B cell (primary cell): ENCODE measurements around the gene CAPN15. TPM values are rescaled to one million over a fixed set of nuclear protein-coding genes. Genes with fewer than 3 reads are reported as not detected.

Source experiments
- ATAC-seq: fragments of 200-7000 bp; cut with Tn5 transposase; one replicate; pipeline ENCODE4 v1.10.0; 2021; ENCODE audit warnings: low read depth, mild to moderate bottlenecking, moderate number of reproducible peaks, moderate library complexity
- CTCF ChIA-PET: fragments of 350-600 bp; sonication (Branson Sonifier 250); formaldehyde crosslinking; loops from one replicate; lab custom pipeline; 2021; ENCODE audit warnings: antibody characterized with exemption, inconsistent platforms; lab: Charles Lee
- POLR2A ChIA-PET: fragments of 350-600 bp; sonication (Branson Sonifier 250); formaldehyde crosslinking; loops from one replicate; lab custom pipeline; 2021; ENCODE audit warnings: antibody characterized with exemption; lab: Charles Lee
- DNase-seq: peaks from one replicate; pipeline ENCODE4 v3.0.0; 2013
- H2AFZ ChIP-seq: 2 replicates; pipeline ENCODE4 v1.6.1; 2012; ENCODE audit warnings: mild to moderate bottlenecking, low read depth, low read length; ENCODE audit not compliant: insufficient read depth, poor library complexity, severe bottlenecking
- H3K27ac ChIP-seq, 2 donors: 1 replicate in 1 of 2; 2 replicates in 1 of 2; pipeline ENCODE4 v1.5.1; 2012 to 2013; ENCODE audit warnings: low read length in 2 of 2, mild to moderate bottlenecking in 2 of 2, moderate library complexity in 1 of 2
- H3K27me3 ChIP-seq, 4 experiments: fragments of 200-600 bp in 1 of 4; sonication (generic) in 1 of 4; replicated peaks in 1 of 4; 1 replicate in 2 of 4; 2 replicates in 2 of 4; pipeline versions ENCODE4 v1.6.1 to v1.7.0; 2013 to 2016; ENCODE audit warnings: low read length in 3 of 4, mild to moderate bottlenecking in 2 of 4, mixed read lengths in 1 of 4, moderate library complexity in 1 of 4; ENCODE audit not compliant: insufficient read depth in 4 of 4, control insufficient read depth in 3 of 4; ENCODE audit errors: control extremely low read depth in 1 of 4
- H3K36me3 ChIP-seq, 2 experiments: replicated peaks in 1 of 2; 1 replicate in 1 of 2; 2 replicates in 1 of 2; pipeline versions ENCODE4 v1.6.1 to v1.7.1; 2013; ENCODE audit warnings: low read length in 1 of 2; ENCODE audit not compliant: insufficient read depth in 2 of 2, control insufficient read depth in 1 of 2; ENCODE audit errors: control extremely low read depth in 1 of 2, extremely low read depth in 1 of 2
- H3K4me1 ChIP-seq, 2 donors: fragments of 200-600 bp in 1 of 2; sonication (generic) in 1 of 2; 1 replicate in 1 of 2; 2 replicates in 1 of 2; pipeline versions ENCODE4 v1.5.1 to v1.6.1; 2013 to 2017; ENCODE audit warnings: low read length in 2 of 2; ENCODE audit not compliant: control insufficient read depth in 2 of 2, insufficient read depth in 2 of 2
- H3K4me2 ChIP-seq: replicated peaks from 2 replicates; pipeline ENCODE3; 2012; ENCODE audit warnings: mild to moderate bottlenecking, low read depth, low read length; ENCODE audit not compliant: poor library complexity, severe bottlenecking
- H3K4me3 ChIP-seq, 5 experiments: fragments of 200-600 bp in 1 of 5; sonication (generic) in 1 of 5; 1 replicate in 3 of 5; 2 replicates in 2 of 5; pipeline versions ENCODE4 v1.5.1 to v1.7.0; 2011 to 2016; ENCODE audit warnings: low read length in 4 of 5, mild to moderate bottlenecking in 4 of 5, low read depth in 2 of 5, control low read depth in 1 of 5, moderate library complexity in 1 of 5; ENCODE audit not compliant: insufficient read depth in 1 of 5; ENCODE audit errors: control extremely low read depth in 1 of 5, extremely low read depth in 1 of 5
- H3K79me2 ChIP-seq: fragments of 200-600 bp; sonication (generic); one replicate; pipeline ENCODE4 v1.6.0; 2016; ENCODE audit warnings: low read length; ENCODE audit not compliant: control insufficient read depth, insufficient read depth
- H3K9ac ChIP-seq: fragments of 200-600 bp; sonication (generic); 2 replicates; pipeline ENCODE4 v1.6.1; 2017; ENCODE audit warnings: mild to moderate bottlenecking, low read length, moderate library complexity
- H3K9me3 ChIP-seq, 3 donors: one replicate each; pipeline versions ENCODE4 v1.6.1 to v1.7.1; 2013; ENCODE audit warnings: low read length in 2 of 3; ENCODE audit not compliant: control insufficient read depth in 2 of 3, insufficient read depth in 1 of 3; ENCODE audit errors: control extremely low read depth in 1 of 3
- H4K20me1 ChIP-seq: 2 replicates; pipeline ENCODE4 v1.6.0; 2012; ENCODE audit warnings: mild to moderate bottlenecking, low read length; ENCODE audit not compliant: insufficient read depth, control insufficient read depth, poor library complexity, severe bottlenecking
- H3K27ac Mint-ChIP-seq: one replicate; pipeline ENCODE4 v1.8.0; 2021; ENCODE audit warnings: mixed read lengths
- H3K27me3 Mint-ChIP-seq: one replicate; pipeline ENCODE4 v1.8.0; 2021; ENCODE audit warnings: mixed read lengths
- H3K4me1 Mint-ChIP-seq: one replicate; pipeline ENCODE4 v1.8.0; 2021; ENCODE audit warnings: mixed read lengths
- H3K4me3 Mint-ChIP-seq: one replicate; pipeline ENCODE4 v1.8.0; 2021; ENCODE audit warnings: mixed read lengths
- H3K9me3 Mint-ChIP-seq: one replicate; pipeline ENCODE4 v1.8.0; 2022; ENCODE audit warnings: mixed read lengths; ENCODE audit not compliant: insufficient read depth
- EZH2 ChIP-seq: IDR thresholded peaks from 2 replicates; pipeline ENCODE4 v1.6.1; 2012; ENCODE audit warnings: borderline replicate concordance, low read depth, mild to moderate bottlenecking, moderate library complexity, low read length; ENCODE audit not compliant: insufficient read depth, poor library complexity, severe bottlenecking
- WGBS: methylation state at CpG from one replicate; pipeline ENCODE4 v1.1.5; 2013; ENCODE audit warnings: missing lambda C conversion rate; ENCODE audit not compliant: insufficient coverage; 5-methylcytosine and 5-hydroxymethylcytosine counted together
- intact Hi-C: fragments of 100-400 bp; cut with micrococcal nuclease; formaldehyde crosslinking; loops from one replicate; pipeline ENCODE4 v1.10.0; 2022
- polyA plus RNA-seq: library from polyadenylated mRNA; depleted of rRNA; stranded (reverse); fragments of >200 nt; gene quantifications from 2 replicates; pipeline ENCODE4 v1.2.3, GENCODE V29; 2012
- total RNA-seq, 2 donors: library from RNA; stranded (reverse); fragments of 120-200 nt in 1 of 2; gene quantifications; 1 replicate in 1 of 2; 2 replicates in 1 of 2; pipeline versions ENCODE4 v1.2.3 to v1.2.4, GENCODE V29; 2013 to 2022
- TF ChIP-seq, protein P1 (sequence below): fragments of 200-600 bp; IDR thresholded peaks from one replicate; pipeline ENCODE4 v1.8.0; 2022; ENCODE audit warnings: antibody characterized with exemption, mild to moderate bottlenecking

CAPN15 gene
- total and polyA plus RNA-seq, 2 donors (not counting 1 experiment from before 2014, with no cell fraction given): 67.2 to 77.2 TPM

DNA sequence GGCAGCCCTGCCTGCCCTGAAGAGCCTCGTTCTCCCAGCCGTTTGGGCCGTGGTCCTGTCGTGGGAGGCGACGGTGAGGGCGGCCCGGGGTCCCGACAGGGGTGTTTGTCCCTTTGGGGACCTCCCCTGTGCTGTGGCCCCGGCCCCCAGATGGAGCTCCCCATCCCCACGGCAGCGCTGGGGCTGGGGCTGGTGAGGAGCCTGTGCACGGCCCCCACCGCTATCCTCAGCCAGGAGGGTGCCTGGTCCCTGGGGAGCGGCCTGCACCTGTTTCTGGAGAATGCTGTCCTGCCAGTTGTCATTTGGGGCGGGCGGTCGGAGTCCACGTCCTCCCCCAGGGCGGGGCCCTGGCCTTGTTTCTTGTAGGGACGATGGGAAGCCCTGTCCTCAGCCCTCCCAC lies 6.6 kb downstream of the CAPN15 start:
- no peak overlapping the region for H3K27ac Mint-ChIP-seq
- H3K4me2 ChIP-seq: no peak overlapping the region
- no peak for DNase-seq
- H3K4me3 ChIP-seq: no peak overlapping the region
- 98% methylated on average over 21 of the region's 21 CpGs for WGBS
- H4K20me1 ChIP-seq: peaks cover 76% of the 10 kb centered on the region
- H3K9me3 ChIP-seq: no peaks in the 10 kb centered on the region
- peaks cover 0 to 2% of the 10 kb centered on the region in 2 experiments for H3K36me3 ChIP-seq
- no peak for ATAC-seq
- H3K27me3 ChIP-seq: no peaks in the 10 kb centered on the region
- H3K79me2 ChIP-seq: peaks cover 85% of the 10 kb centered on the region
- H3K27me3 Mint-ChIP-seq: no peaks in the 10 kb centered on the region
- intact Hi-C loops: no loop called here
- CTCF ChIA-PET: no interaction called here
- no peak for TF ChIP-seq EZH2
- TF ChIP-seq, protein P1, sequence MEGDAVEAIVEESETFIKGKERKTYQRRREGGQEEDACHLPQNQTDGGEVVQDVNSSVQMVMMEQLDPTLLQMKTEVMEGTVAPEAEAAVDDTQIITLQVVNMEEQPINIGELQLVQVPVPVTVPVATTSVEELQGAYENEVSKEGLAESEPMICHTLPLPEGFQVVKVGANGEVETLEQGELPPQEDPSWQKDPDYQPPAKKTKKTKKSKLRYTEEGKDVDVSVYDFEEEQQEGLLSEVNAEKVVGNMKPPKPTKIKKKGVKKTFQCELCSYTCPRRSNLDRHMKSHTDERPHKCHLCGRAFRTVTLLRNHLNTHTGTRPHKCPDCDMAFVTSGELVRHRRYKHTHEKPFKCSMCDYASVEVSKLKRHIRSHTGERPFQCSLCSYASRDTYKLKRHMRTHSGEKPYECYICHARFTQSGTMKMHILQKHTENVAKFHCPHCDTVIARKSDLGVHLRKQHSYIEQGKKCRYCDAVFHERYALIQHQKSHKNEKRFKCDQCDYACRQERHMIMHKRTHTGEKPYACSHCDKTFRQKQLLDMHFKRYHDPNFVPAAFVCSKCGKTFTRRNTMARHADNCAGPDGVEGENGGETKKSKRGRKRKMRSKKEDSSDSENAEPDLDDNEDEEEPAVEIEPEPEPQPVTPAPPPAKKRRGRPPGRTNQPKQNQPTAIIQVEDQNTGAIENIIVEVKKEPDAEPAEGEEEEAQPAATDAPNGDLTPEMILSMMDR: no peak
- no peak overlapping the region for H3K4me3 Mint-ChIP-seq
- no peak overlapping the region for H3K27ac ChIP-seq
- H3K4me1 ChIP-seq: peaks cover 5 to 12% of the 10 kb centered on the region in 2 donors
- POLR2A ChIA-PET: no interaction called here
- H3K9me3 Mint-ChIP-seq: no peaks in the 10 kb centered on the region
- H2AFZ ChIP-seq: no peak overlapping the region
- peaks cover 11% of the 10 kb centered on the region for H3K4me1 Mint-ChIP-seq
- H3K9ac ChIP-seq: no peak overlapping the region

DNA sequence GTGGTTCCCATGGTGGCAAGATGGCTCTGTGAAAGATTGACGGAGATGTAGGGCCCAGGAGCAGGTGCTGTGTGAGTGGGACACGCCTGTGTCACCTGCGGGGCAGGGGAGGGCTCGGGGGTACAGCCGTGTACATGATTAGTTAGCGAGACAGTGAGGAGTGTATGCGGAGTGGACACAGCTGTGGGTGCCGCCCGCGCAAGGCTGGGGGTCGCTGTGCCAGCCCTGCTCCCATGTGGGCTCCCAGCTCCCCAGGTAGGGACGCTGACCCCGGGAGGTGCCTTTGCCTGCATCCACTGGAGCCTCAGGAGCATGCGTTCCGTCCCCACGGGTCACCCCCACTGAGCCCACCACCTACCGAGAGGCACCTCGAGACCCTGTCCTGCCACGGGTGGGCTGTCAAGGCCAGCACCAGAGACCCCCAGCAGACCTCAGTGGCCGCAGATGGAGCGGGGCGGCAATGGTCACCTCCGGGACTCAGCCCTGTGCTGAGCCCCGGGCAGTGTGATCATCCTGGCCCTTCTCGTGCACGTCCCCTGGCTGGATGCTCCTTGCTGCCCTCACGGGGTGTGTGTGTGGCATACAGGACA lies 7.4 kb downstream of the CAPN15 start:
- DNase-seq (no peak), ATAC-seq (no peak)
- H3K27ac Mint-ChIP-seq: no peak overlapping the region
- Histone ChIP-seq H3K27me3 (no peaks in the 10 kb centered on the region), H3K4me1 (peaks cover 0 to 4% of the 10 kb centered on the region in 2 donors), H3K9me3 (no peaks in the 10 kb centered on the region), H3K79me2 (peaks cover 83% of the 10 kb centered on the region), H4K20me1 (peaks cover 76% of the 10 kb centered on the region), H3K9ac (no peak overlapping the region), H3K36me3 (peaks cover 0 to 2% of the 10 kb centered on the region in 2 experiments), H3K27ac (no peak overlapping the region), H2AFZ (no peak overlapping the region), H3K4me3 (no peak overlapping the region), H3K4me2 (no peak overlapping the region)
- no peaks in the 10 kb centered on the region for H3K9me3 Mint-ChIP-seq
- WGBS: 97% methylated on average over 26 of the region's 27 CpGs
- no peaks in the 10 kb centered on the region for H3K27me3 Mint-ChIP-seq
- peaks cover 5% of the 10 kb centered on the region for H3K4me1 Mint-ChIP-seq
- intact Hi-C loops: no loop called here
- no peak overlapping the region for H3K4me3 Mint-ChIP-seq
- ChIA-PET POLR2A (no interaction called here), CTCF (no interaction called here)
- no peak for TF ChIP-seq EZH2
- TF ChIP-seq, protein P1: no peak
